IPS-18c (cell line): ENCODE data around the gene KCNK17.
"Not testable (repeated sequence)": the region's sequence is repeated elsewhere in the genome, so short reads cannot be mapped to it uniquely, and the experiment has no call there.

Experiments
- H3K4me3 ChIP-seq: 2 replicates; pipeline ENCODE4 v1.7.0; 2013; ENCODE audit warnings: low read depth, mild to moderate bottlenecking, low read length, moderate library complexity; ENCODE audit not compliant: insufficient read depth
- H3K9me3 ChIP-seq: one replicate; pipeline ENCODE4 v1.6.1; 2013; ENCODE audit warnings: mild to moderate bottlenecking, low read length, moderate library complexity; ENCODE audit not compliant: control insufficient read depth, insufficient read depth

Gene KCNK17

GRCh38 chr6:39287601-39288000 is 26.6 kb downstream of the KCNK17 start:
- H3K4me3 ChIP-seq: no peak overlapping the region
- no peaks in the 10 kb centered on the region for H3K9me3 ChIP-seq

- not testable (repeated sequence) for H3K4me3 ChIP-seq, H3K9me3 ChIP-seq
Measured at GRCh38 chr6:39286596-39286995, 27.6 kb downstream of the KCNK17 start.

- no peaks in the 10 kb centered on the region for H3K9me3 ChIP-seq
- H3K4me3 ChIP-seq: no peak overlapping the region
Measured at GRCh38 chr6:39282774-39283173, 31.4 kb downstream of the KCNK17 start.

GRCh38 chr6:39281312-39281980 is 32.8 kb downstream of the KCNK17 start:
- Histone ChIP-seq H3K4me3 (no peak overlapping the region), H3K9me3 (no peaks in the 10 kb centered on the region)

GRCh38 chr6:39280247-39280731 is 33.9 kb downstream of the KCNK17 start:
- H3K4me3 ChIP-seq: no peak overlapping the region
- H3K9me3 ChIP-seq: no peaks in the 10 kb centered on the region

GRCh38 chr6:39279539-39279938 is 34.7 kb downstream of the KCNK17 start:
- Histone ChIP-seq H3K9me3 (no peaks in the 10 kb centered on the region), H3K4me3 (no peak overlapping the region)

- Histone ChIP-seq H3K9me3 (no peaks in the 10 kb centered on the region), H3K4me3 (no peak overlapping the region)
Measured at GRCh38 chr6:39276379-39276995, 37.7 kb downstream of the KCNK17 start.

- Histone ChIP-seq H3K4me3 (no peak overlapping the region), H3K9me3 (no peaks in the 10 kb centered on the region)
Measured at GRCh38 chr6:39274903-39275302, 39.3 kb downstream of the KCNK17 start.

GRCh38 chr6:39274471-39274870 is 39.7 kb downstream of the KCNK17 start:
- Histone ChIP-seq H3K9me3 (no peaks in the 10 kb centered on the region), H3K4me3 (no peak overlapping the region)

- no peak overlapping the region for H3K4me3 ChIP-seq
Measured at GRCh38 chr6:39273406-39273821, 40.8 kb downstream of the KCNK17 start.

GRCh38 chr6:39269961-39270360 is 44.3 kb downstream of the KCNK17 start:
- no peak overlapping the region for H3K4me3 ChIP-seq
- no peaks in the 10 kb centered on the region for H3K9me3 ChIP-seq

More at GRCh38 chr6:39273406-39273821, 40.8 kb downstream of the KCNK17 start:
- H3K9me3 ChIP-seq: no peaks in the 10 kb centered on the region

GRCh38 chr6:39268721-39269120 is 45.5 kb downstream of the KCNK17 start:
- Histone ChIP-seq H3K9me3 (no peaks in the 10 kb centered on the region), H3K4me3 (no peak overlapping the region; the same call in 1 of the 2 replicates)

- Histone ChIP-seq H3K4me3 (no peak overlapping the region), H3K9me3 (no peaks in the 10 kb centered on the region)
Measured at GRCh38 chr6:39268171-39268570, 46.0 kb downstream of the KCNK17 start.

- Histone ChIP-seq H3K9me3 (no peaks in the 10 kb centered on the region), H3K4me3 (no peak overlapping the region)
Measured at GRCh38 chr6:39266782-39267355, 47.4 kb downstream of the KCNK17 start.

GRCh38 chr6:39266375-39266774 is 47.8 kb downstream of the KCNK17 start:
- Histone ChIP-seq H3K4me3 (no peak overlapping the region), H3K9me3 (no peaks in the 10 kb centered on the region)

GRCh38 chr6:39263303-39264037 is 50.7 kb downstream of the KCNK17 start:
- H3K9me3 ChIP-seq: no peaks in the 10 kb centered on the region
- no peak overlapping the region for H3K4me3 ChIP-seq

GRCh38 chr6:39261751-39262150 is 52.5 kb downstream of the KCNK17 start:
- H3K9me3 ChIP-seq: no peaks in the 10 kb centered on the region
- H3K4me3 ChIP-seq: no peak overlapping the region; the same call in 1 of the 2 replicates

GRCh38 chr6:39260953-39261352 is 53.3 kb downstream of the KCNK17 start:
- H3K9me3 ChIP-seq: no peaks in the 10 kb centered on the region
- no peak overlapping the region for H3K4me3 ChIP-seq
